ENCODE results near the gene LAMA2. TPM values are rescaled to one million over a fixed set of nuclear protein-coding genes. Genes with fewer than 3 reads are reported as not detected.

The LAMA2 gene
- total RNA-seq, 1 donor from 2014 or later = 0.27 TPM

DNA sequence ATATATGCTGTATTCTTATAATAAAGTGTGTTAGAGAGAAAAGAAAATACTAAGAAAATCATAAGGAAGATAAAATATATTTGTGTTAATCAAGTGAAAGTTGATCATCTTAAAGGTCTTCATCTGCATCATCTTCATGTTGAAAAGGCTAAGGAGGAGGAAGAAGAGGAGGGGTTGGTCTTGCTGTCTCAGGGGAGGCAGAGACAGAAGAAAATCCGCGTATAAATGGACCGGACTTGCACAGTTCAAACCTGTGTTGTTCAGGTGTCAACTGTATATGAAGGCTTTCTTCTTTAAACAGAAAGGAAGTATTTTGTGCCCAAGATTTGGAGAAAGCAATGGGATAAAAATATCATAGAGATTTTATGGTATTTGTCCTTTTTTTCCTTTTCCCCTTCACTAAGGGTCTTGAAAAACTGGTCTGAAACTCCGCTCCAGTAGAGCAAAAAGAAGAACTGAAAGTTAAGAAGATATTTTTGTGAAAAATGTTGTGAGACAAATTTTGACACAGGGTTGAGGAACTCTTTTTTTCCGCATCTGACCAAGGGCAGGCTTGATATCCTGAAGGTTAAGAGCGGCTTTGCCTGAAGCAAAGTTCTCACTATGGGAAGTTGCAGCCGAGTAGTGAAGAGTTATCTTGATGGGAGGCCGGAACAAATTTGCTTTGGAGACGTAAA, 350.7 kb downstream of the LAMA2 start:
- DNase-seq (no peak), ATAC-seq (ENCODE audit: low read depth) (peak; percentile 71)
- POLR2A ChIA-PET = no interaction called here
- TF ChIP-seq, protein P1, sequence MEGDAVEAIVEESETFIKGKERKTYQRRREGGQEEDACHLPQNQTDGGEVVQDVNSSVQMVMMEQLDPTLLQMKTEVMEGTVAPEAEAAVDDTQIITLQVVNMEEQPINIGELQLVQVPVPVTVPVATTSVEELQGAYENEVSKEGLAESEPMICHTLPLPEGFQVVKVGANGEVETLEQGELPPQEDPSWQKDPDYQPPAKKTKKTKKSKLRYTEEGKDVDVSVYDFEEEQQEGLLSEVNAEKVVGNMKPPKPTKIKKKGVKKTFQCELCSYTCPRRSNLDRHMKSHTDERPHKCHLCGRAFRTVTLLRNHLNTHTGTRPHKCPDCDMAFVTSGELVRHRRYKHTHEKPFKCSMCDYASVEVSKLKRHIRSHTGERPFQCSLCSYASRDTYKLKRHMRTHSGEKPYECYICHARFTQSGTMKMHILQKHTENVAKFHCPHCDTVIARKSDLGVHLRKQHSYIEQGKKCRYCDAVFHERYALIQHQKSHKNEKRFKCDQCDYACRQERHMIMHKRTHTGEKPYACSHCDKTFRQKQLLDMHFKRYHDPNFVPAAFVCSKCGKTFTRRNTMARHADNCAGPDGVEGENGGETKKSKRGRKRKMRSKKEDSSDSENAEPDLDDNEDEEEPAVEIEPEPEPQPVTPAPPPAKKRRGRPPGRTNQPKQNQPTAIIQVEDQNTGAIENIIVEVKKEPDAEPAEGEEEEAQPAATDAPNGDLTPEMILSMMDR (IDR thresholded peaks at IDR 0.05) = no peak
- H3K4me1 Mint-ChIP-seq = peaks cover 31% of the 10 kb centered on the region
- CTCF ChIA-PET = no interaction called here
- peak overlapping the region; percentile 39 for H3K4me3 Mint-ChIP-seq
- peak overlapping the region; percentile 75 for H3K27ac Mint-ChIP-seq
- no peaks in the 10 kb centered on the region for H3K27me3 Mint-ChIP-seq
- H3K36me3 Mint-ChIP-seq (ENCODE audit: low read depth) = no peaks in the 10 kb centered on the region
- intact Hi-C loops (cut with micrococcal nuclease) = loop anchor here (10.0 kb wide), 1 partner anchor 129 kb away; no protein-coding TSS in a partner anchor
- peaks cover 5% of the 10 kb centered on the region for H3K9me3 Mint-ChIP-seq

- ChIA-PET POLR2A (no interaction called here), CTCF (no interaction called here)
- H3K27me3 Mint-ChIP-seq = no peaks in the 10 kb centered on the region
- peaks cover 31% of the 10 kb centered on the region for H3K4me1 Mint-ChIP-seq
- ATAC-seq (ENCODE audit: low read depth) (no peak), DNase-seq (no peak)
- TF ChIP-seq, protein P1 (IDR thresholded peaks at IDR 0.05) = no peak
- intact Hi-C loops (cut with micrococcal nuclease) = loop anchor here (10.0 kb wide), 1 partner anchor 131 kb away; no protein-coding TSS in a partner anchor
- H3K27ac Mint-ChIP-seq = peak overlapping the region; percentile 59
- H3K36me3 Mint-ChIP-seq (ENCODE audit: low read depth) = no peaks in the 10 kb centered on the region
- no peak overlapping the region for H3K4me3 Mint-ChIP-seq
- no peaks in the 10 kb centered on the region for H3K9me3 Mint-ChIP-seq
Measured at GRCh38 chr6:129235167-129236000, 352.4 kb downstream of the LAMA2 start.

DNA sequence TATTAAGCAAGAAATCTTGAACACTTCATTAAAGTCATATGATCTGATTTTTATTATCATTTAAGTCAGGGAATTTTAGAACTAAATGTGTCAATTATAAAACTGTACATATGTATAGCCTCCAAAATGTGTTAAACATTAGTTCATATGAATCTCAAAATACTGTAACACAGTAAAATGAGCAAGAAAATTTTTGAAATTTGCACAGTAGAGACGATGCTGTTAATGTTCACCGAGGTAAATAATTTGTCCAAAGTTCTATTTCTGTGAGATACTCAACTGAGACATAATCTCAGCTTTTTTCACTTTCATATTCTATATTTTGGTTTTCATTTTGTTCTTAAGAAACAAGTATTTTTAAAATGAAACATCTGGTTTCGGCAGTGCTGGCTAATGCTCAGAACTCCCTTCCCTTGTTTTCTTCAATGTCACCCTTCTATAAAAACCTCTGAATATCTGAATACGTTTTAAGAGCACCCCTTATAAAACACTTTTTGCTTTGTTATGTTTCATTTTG, 353.1 kb downstream of the LAMA2 start:
- intact Hi-C loops (cut with micrococcal nuclease) = loop anchor here (10.0 kb wide), 1 partner anchor 131 kb away; no protein-coding TSS in a partner anchor
- no peaks in the 10 kb centered on the region for H3K27me3 Mint-ChIP-seq
- POLR2A ChIA-PET = no interaction called here
- H3K36me3 Mint-ChIP-seq (ENCODE audit: low read depth) = no peaks in the 10 kb centered on the region
- H3K27ac Mint-ChIP-seq = peak overlapping the region; percentile 59
- TF ChIP-seq, protein P1 (IDR thresholded peaks at IDR 0.05) = no peak
- H3K4me3 Mint-ChIP-seq = no peak overlapping the region
- no peaks in the 10 kb centered on the region for H3K9me3 Mint-ChIP-seq
- DNase-seq (no peak), ATAC-seq (ENCODE audit: low read depth) (no peak)
- CTCF ChIA-PET = no interaction called here
- H3K4me1 Mint-ChIP-seq = peaks cover 31% of the 10 kb centered on the region

DNA sequence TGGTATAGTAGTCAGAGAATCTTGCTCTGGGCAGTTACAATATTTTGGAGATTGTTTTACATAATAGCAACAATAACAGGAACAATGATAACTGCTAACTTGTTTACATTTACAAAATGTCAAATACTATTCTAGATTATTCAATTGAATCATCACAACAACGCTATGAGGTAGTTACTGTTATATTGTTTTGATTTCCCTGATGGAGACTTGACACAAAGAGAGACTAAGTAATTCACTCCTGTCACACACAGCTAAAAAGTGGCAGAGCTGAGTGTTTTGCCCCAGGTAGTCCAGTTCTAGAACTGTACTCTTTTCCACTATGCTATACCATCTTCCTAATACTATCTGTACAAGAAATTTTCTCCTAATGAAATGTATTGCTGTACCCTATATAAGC, 356.1 kb downstream of the LAMA2 start:
- no peak overlapping the region for H3K4me3 Mint-ChIP-seq
- DNase-seq = no peak
- intact Hi-C loops (cut with micrococcal nuclease) = loop anchor here (10.0 kb wide), 1 partner anchor 134 kb away; no protein-coding TSS in a partner anchor
- ChIA-PET CTCF (no interaction called here), POLR2A (no interaction called here)
- H3K9me3 Mint-ChIP-seq = no peaks in the 10 kb centered on the region
- ATAC-seq (ENCODE audit: low read depth) = no peak
- no peaks in the 10 kb centered on the region for H3K36me3 Mint-ChIP-seq (ENCODE audit: low read depth)
- H3K27ac Mint-ChIP-seq = no peak overlapping the region
- no peaks in the 10 kb centered on the region for H3K27me3 Mint-ChIP-seq
- H3K4me1 Mint-ChIP-seq = peaks cover 18% of the 10 kb centered on the region
- TF ChIP-seq, protein P1 (IDR thresholded peaks at IDR 0.05) = no peak
